ENCODE results near the gene KRTAP3-3.

KRTAP3-3 gene

DNA sequence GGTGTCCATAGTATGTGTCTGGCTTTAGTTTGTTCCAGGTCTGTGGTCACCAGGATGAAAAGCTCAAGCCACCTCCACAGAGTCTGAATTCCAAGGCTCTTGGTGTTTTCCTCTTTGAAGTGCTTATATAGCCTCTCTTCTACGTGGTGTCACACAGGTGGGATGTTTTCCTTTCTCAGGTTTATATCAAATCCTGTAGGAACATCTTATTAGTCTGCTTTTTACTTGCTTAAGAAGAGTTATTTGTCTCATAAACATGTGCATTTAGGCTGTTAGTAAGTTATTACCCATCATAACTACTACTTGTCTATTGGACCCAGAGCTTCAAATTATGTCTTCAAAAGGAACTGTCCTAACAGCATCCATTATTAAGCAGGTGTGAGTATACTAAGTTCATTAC lies 27.1 kb downstream of the KRTAP3-3 start, which contains the start of gene KRT39:
TSS of gene KRT39 (minus strand) at position 101 of the 400 bp plus-strand sequence. CDS start at position 9, 92 bp downstream.
- Histone ChIP-seq H2AK5ac (ENCODE audit: low read length) (no peak within 1 kb of the TSS), H3K4me2 (ENCODE audit: low read length) (no peak within 1 kb of the TSS), H3K9ac (ENCODE audit: low read length) (no peak within 1 kb of the TSS), H3K79me1 (ENCODE audit: low read length) (no peaks in the 10 kb centered on the region), H3K18ac (ENCODE audit: low read length) (no peak within 1 kb of the TSS), H3K56ac (ENCODE audit: low read length) (no peak within 1 kb of the TSS), H3K4me1 (ENCODE audit: control insufficient read depth, low read depth, low read length) (no peaks in the 10 kb centered on the region), H3K36me3 (ENCODE audit: control insufficient read depth, insufficient read depth, low read length) (no peaks in the 10 kb centered on the region), H3K4ac (ENCODE audit: low read depth, low read length) (no peak within 1 kb of the TSS), H2BK120ac (ENCODE audit: low read depth, low read length) (no peak within 1 kb of the TSS), H3K4me3 (ENCODE audit: low read length) (no peak within 1 kb of the TSS), H4K5ac (ENCODE audit: low read length) (no peak within 1 kb of the TSS), H2BK15ac (replicated peaks; ENCODE audit: low read depth) (no peak within 1 kb of the TSS), H4K8ac (ENCODE audit: low read depth, low read length) (no peak within 1 kb of the TSS), H3K27me3 (ENCODE audit: insufficient read depth, low read length, poor library complexity) (no peaks in the 10 kb centered on the region), H2BK5ac (ENCODE audit: low read length) (no peak within 1 kb of the TSS), H3K79me2 (ENCODE audit: control insufficient read depth, insufficient read depth, low read length) (no peaks in the 10 kb centered on the region), H3K23ac (ENCODE audit: low read length) (no peak within 1 kb of the TSS), H3K27ac (ENCODE audit: low read depth, low read length) (no peak within 1 kb of the TSS)
- WGBS (ENCODE audit: extremely low coverage, insufficient coverage, low lambda C conversion rate) = no CpG with 5 or more reads among the region's 1 CpG
- no peak for DNase-seq

DNA sequence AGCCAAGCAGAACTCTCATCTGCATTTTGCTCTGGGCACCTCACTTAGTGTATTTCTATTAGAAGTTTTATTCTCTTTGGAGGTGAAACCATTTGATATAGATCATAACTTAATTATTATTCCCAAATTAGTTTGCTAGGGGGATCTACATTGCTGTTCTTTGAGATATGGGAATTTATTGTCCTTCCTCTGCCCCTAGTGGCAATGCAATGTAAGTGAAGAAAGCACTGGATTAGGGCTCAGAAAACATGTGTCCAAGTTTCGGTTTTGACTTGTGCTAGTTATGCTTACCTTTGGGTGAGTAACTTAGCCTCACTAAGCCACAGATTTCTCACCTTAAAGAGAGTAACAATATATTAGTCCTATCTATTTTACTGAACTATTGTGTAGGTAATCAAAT lies 30.1 kb downstream of the KRTAP3-3 start:
- H3K18ac ChIP-seq (ENCODE audit: low read length) = no peak overlapping the region
- no peak overlapping the region for H3K27ac ChIP-seq (ENCODE audit: low read depth, low read length)
- H2BK5ac ChIP-seq (ENCODE audit: low read length) = no peak overlapping the region
- no peak overlapping the region for H2AK5ac ChIP-seq (ENCODE audit: low read length)
- no peak overlapping the region for H4K8ac ChIP-seq (ENCODE audit: low read depth, low read length)
- H3K36me3 ChIP-seq (ENCODE audit: control insufficient read depth, insufficient read depth, low read length) = no peaks in the 10 kb centered on the region
- H3K27me3 ChIP-seq (ENCODE audit: insufficient read depth, low read length, poor library complexity) = no peaks in the 10 kb centered on the region
- H3K9ac ChIP-seq (ENCODE audit: low read length) = no peak overlapping the region
- DNase-seq = peak; percentile 16
- no peak overlapping the region for H3K4me2 ChIP-seq (ENCODE audit: low read length)
- H3K23ac ChIP-seq (ENCODE audit: low read length) = no peak overlapping the region
- H3K4me1 ChIP-seq (ENCODE audit: control insufficient read depth, low read depth, low read length) = no peaks in the 10 kb centered on the region
- no peak overlapping the region for H2BK15ac ChIP-seq (replicated peaks; ENCODE audit: low read depth)
- no peak overlapping the region for H3K56ac ChIP-seq (ENCODE audit: low read length)
- H3K79me2 ChIP-seq (ENCODE audit: control insufficient read depth, insufficient read depth, low read length) = no peaks in the 10 kb centered on the region
- no peak overlapping the region for H4K5ac ChIP-seq (ENCODE audit: low read length)
- WGBS (ENCODE audit: extremely low coverage, insufficient coverage, low lambda C conversion rate) = no CpG with 5 or more reads among the region's 1 CpG
- no peak overlapping the region for H3K4me3 ChIP-seq (ENCODE audit: low read length)
- no peak overlapping the region for H2BK120ac ChIP-seq (ENCODE audit: low read depth, low read length)
- no peak overlapping the region for H3K4ac ChIP-seq (ENCODE audit: low read depth, low read length)
- H3K79me1 ChIP-seq (ENCODE audit: low read length) = no peaks in the 10 kb centered on the region

DNA sequence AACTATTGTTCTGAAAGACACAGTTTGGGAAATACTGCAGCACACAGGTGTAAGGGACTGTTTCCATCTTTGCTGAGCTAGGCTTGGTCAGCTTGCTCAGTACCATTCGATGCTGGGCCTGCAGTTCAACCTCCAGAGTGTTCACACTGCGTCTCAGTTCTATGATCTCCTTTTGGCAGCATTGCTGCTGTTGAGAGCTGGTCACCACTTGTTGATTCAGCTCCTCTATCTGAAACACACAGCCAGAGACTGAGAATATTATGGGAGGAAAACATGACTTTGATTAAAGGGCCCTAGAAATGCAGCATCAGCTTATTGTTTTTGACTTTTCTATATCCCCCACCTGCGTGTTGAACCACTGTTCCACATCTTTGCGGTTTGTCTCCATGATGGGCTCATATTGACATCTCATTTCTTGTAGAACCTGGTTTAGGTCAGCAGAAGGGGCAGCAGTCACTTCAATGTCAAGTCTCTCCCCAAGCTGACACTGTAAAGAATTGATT lies 31.9 kb downstream of the KRTAP3-3 start:
- H3K56ac ChIP-seq (ENCODE audit: low read length) = no peak overlapping the region
- no peak overlapping the region for H3K23ac ChIP-seq (ENCODE audit: low read length)
- no peak overlapping the region for H2BK5ac ChIP-seq (ENCODE audit: low read length)
- H4K5ac ChIP-seq (ENCODE audit: low read length) = no peak overlapping the region
- H2BK15ac ChIP-seq (replicated peaks; ENCODE audit: low read depth) = no peak overlapping the region
- no peak overlapping the region for H2BK120ac ChIP-seq (ENCODE audit: low read depth, low read length)
- no peaks in the 10 kb centered on the region for H3K79me1 ChIP-seq (ENCODE audit: low read length)
- no peaks in the 10 kb centered on the region for H3K4me1 ChIP-seq (ENCODE audit: control insufficient read depth, low read depth, low read length)
- H3K36me3 ChIP-seq (ENCODE audit: control insufficient read depth, insufficient read depth, low read length) = no peaks in the 10 kb centered on the region
- H3K27me3 ChIP-seq (ENCODE audit: insufficient read depth, low read length, poor library complexity) = no peaks in the 10 kb centered on the region
- no peak overlapping the region for H3K9ac ChIP-seq (ENCODE audit: low read length)
- no peak overlapping the region for H3K4me2 ChIP-seq (ENCODE audit: low read length)
- no peak overlapping the region for H3K18ac ChIP-seq (ENCODE audit: low read length)
- WGBS (ENCODE audit: extremely low coverage, insufficient coverage, low lambda C conversion rate) = no CpG with 5 or more reads among the region's 4 CpGs
- H3K79me2 ChIP-seq (ENCODE audit: control insufficient read depth, insufficient read depth, low read length) = no peaks in the 10 kb centered on the region
- no peak overlapping the region for H3K4me3 ChIP-seq (ENCODE audit: low read length)
- DNase-seq = no peak
- H4K8ac ChIP-seq (ENCODE audit: low read depth, low read length) = no peak overlapping the region
- no peak overlapping the region for H2AK5ac ChIP-seq (ENCODE audit: low read length)
- H3K4ac ChIP-seq (ENCODE audit: low read depth, low read length) = no peak overlapping the region
- H3K27ac ChIP-seq (ENCODE audit: low read depth, low read length) = no peak overlapping the region

DNA sequence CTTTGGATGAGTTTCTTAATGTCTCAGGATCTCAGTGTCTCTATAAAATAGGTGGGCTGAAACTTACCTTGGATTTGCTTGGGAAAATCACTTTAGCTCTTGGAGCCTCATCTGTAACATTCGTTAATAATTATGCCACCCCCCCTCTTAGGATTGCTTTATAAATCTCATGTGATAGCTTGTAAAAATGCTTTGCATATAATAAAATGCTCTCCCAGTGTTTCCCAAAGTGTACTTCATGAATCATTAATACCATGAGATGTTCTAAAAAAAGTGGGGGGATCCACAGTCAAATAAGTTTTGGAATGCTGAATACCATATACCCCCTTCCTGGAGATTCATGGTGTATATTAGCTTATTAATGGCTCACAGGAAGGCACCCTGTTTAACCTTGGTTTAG lies 32.4 kb downstream of the KRTAP3-3 start:
- H3K27me3 ChIP-seq (ENCODE audit: insufficient read depth, low read length, poor library complexity) = no peaks in the 10 kb centered on the region
- no peak overlapping the region for H2BK120ac ChIP-seq (ENCODE audit: low read depth, low read length)
- no peak overlapping the region for H2BK15ac ChIP-seq (replicated peaks; ENCODE audit: low read depth)
- H3K36me3 ChIP-seq (ENCODE audit: control insufficient read depth, insufficient read depth, low read length) = no peaks in the 10 kb centered on the region
- H3K18ac ChIP-seq (ENCODE audit: low read length) = no peak overlapping the region
- H3K4me3 ChIP-seq (ENCODE audit: low read length) = no peak overlapping the region
- no peaks in the 10 kb centered on the region for H3K4me1 ChIP-seq (ENCODE audit: control insufficient read depth, low read depth, low read length)
- no peak for DNase-seq
- no peak overlapping the region for H3K27ac ChIP-seq (ENCODE audit: low read depth, low read length)
- no peak overlapping the region for H3K9ac ChIP-seq (ENCODE audit: low read length)
- WGBS (ENCODE audit: extremely low coverage, insufficient coverage, low lambda C conversion rate) = no CpG with 5 or more reads among the region's 1 CpG
- no peak overlapping the region for H3K4ac ChIP-seq (ENCODE audit: low read depth, low read length)
- H2BK5ac ChIP-seq (ENCODE audit: low read length) = no peak overlapping the region
- H3K79me1 ChIP-seq (ENCODE audit: low read length) = no peaks in the 10 kb centered on the region
- H3K23ac ChIP-seq (ENCODE audit: low read length) = no peak overlapping the region
- no peaks in the 10 kb centered on the region for H3K79me2 ChIP-seq (ENCODE audit: control insufficient read depth, insufficient read depth, low read length)
- no peak overlapping the region for H4K8ac ChIP-seq (ENCODE audit: low read depth, low read length)
- H3K56ac ChIP-seq (ENCODE audit: low read length) = no peak overlapping the region
- H2AK5ac ChIP-seq (ENCODE audit: low read length) = no peak overlapping the region
- H3K4me2 ChIP-seq (ENCODE audit: low read length) = no peak overlapping the region
- H4K5ac ChIP-seq (ENCODE audit: low read length) = no peak overlapping the region

DNA sequence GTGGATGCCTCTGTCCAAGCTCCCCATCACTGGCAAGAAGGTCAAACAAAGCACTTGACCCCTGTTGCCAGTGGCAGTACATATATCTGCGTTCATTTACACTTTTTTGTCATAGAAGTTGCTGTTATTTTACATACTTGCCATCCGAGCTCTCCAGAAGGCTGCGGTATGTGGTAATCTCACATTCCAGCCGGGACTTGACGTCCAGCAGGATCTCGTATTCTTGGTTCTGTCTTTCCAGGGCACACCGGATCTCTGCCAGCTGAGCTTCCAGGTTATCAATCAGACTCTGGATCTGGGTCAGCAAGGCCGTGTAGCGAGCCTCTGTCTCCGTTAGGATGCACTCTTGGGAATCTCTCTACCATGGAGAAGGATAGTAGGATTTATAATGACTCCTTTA lies 33.8 kb downstream of the KRTAP3-3 start:
- H3K27ac ChIP-seq (ENCODE audit: low read depth, low read length) = no peak overlapping the region
- no peaks in the 10 kb centered on the region for H3K27me3 ChIP-seq (ENCODE audit: insufficient read depth, low read length, poor library complexity)
- WGBS (ENCODE audit: extremely low coverage, insufficient coverage, low lambda C conversion rate) = no CpG with 5 or more reads among the region's 10 CpGs
- H3K79me2 ChIP-seq (ENCODE audit: control insufficient read depth, insufficient read depth, low read length) = no peaks in the 10 kb centered on the region
- no peak overlapping the region for H3K18ac ChIP-seq (ENCODE audit: low read length)
- no peak overlapping the region for H4K5ac ChIP-seq (ENCODE audit: low read length)
- no peak overlapping the region for H3K4me2 ChIP-seq (ENCODE audit: low read length)
- H2BK15ac ChIP-seq (replicated peaks; ENCODE audit: low read depth) = no peak overlapping the region
- no peak overlapping the region for H2AK5ac ChIP-seq (ENCODE audit: low read length)
- no peak for DNase-seq
- no peak overlapping the region for H2BK120ac ChIP-seq (ENCODE audit: low read depth, low read length)
- H3K79me1 ChIP-seq (ENCODE audit: low read length) = no peaks in the 10 kb centered on the region
- no peaks in the 10 kb centered on the region for H3K4me1 ChIP-seq (ENCODE audit: control insufficient read depth, low read depth, low read length)
- no peak overlapping the region for H3K9ac ChIP-seq (ENCODE audit: low read length)
- no peak overlapping the region for H3K4ac ChIP-seq (ENCODE audit: low read depth, low read length)
- H3K23ac ChIP-seq (ENCODE audit: low read length) = no peak overlapping the region
- H3K4me3 ChIP-seq (ENCODE audit: low read length) = no peak overlapping the region
- no peaks in the 10 kb centered on the region for H3K36me3 ChIP-seq (ENCODE audit: control insufficient read depth, insufficient read depth, low read length)
- no peak overlapping the region for H4K8ac ChIP-seq (ENCODE audit: low read depth, low read length)
- H2BK5ac ChIP-seq (ENCODE audit: low read length) = no peak overlapping the region
- no peak overlapping the region for H3K56ac ChIP-seq (ENCODE audit: low read length)

Measured in mesendoderm (in vitro differentiated cells).